WTC11 (cell line): ENCODE results near the gene SYT17.

Experiments
- CTCF ChIP-seq: fragments of 200-600 bp; IDR thresholded peaks from 2 replicates; pipeline ENCODE4 v1.8.0; 2022; ENCODE audit warnings: antibody characterized with exemption
- FOXK1 ChIP-seq: sonication (generic); formaldehyde crosslinking; IDR thresholded peaks from 2 replicates; pipeline ENCODE4 v1.8.0; 2022; ENCODE audit warnings: mild to moderate bottlenecking, moderate library complexity, missing genetic modification reagents
- FOXP1 ChIP-seq: sonication (generic); formaldehyde crosslinking; IDR thresholded peaks from 2 replicates; pipeline ENCODE4 v1.8.0; 2022; ENCODE audit warnings: missing genetic modification reagents, mild to moderate bottlenecking, moderate library complexity, borderline replicate concordance
- GABPB1 ChIP-seq: sonication (generic); formaldehyde crosslinking; IDR thresholded peaks from 2 replicates; pipeline ENCODE4 v1.8.1; 2023; ENCODE audit warnings: mild to moderate bottlenecking, missing genetic modification reagents
- JUN ChIP-seq: sonication (generic); formaldehyde crosslinking; IDR thresholded peaks from 2 replicates; pipeline ENCODE4 v1.8.0; 2023; ENCODE audit warnings: mild to moderate bottlenecking, missing genetic modification reagents
- NFYB ChIP-seq: sonication (generic); formaldehyde crosslinking; conservative IDR thresholded peaks from 2 replicates; pipeline ENCODE4 v1.8.0; 2022; ENCODE audit warnings: low read depth, missing genetic modification reagents
- SP1 ChIP-seq: sonication (generic); formaldehyde crosslinking; conservative IDR thresholded peaks from 2 replicates; pipeline ENCODE4 v1.8.1; 2022; ENCODE audit warnings: missing genetic modification reagents
- USF1 ChIP-seq: sonication (generic); formaldehyde crosslinking; IDR thresholded peaks from 2 replicates; pipeline ENCODE4 v1.8.0; 2022; ENCODE audit warnings: mild to moderate bottlenecking, missing genetic modification reagents
- ZBTB21 ChIP-seq: sonication (generic); formaldehyde crosslinking; IDR thresholded peaks from 2 replicates; pipeline ENCODE4 v1.8.1; 2023; ENCODE audit warnings: mild to moderate bottlenecking, missing genetic modification reagents, borderline replicate concordance
- ZNF263 ChIP-seq: sonication (generic); formaldehyde crosslinking; IDR thresholded peaks from 2 replicates; pipeline ENCODE4 v1.8.1; 2022; ENCODE audit warnings: low read depth, mild to moderate bottlenecking, moderate library complexity, missing genetic modification reagents
- ZNF317 ChIP-seq: sonication (generic); formaldehyde crosslinking; IDR thresholded peaks from 2 replicates; pipeline ENCODE4 v1.8.1; 2023; ENCODE audit warnings: low read depth, mild to moderate bottlenecking, moderate library complexity, missing genetic modification reagents, borderline replicate concordance

- TF ChIP-seq CTCF (no peak), JUN (no peak), ZNF263 (no peak), USF1 (CRISPR knock-in tag) (no peak), ZBTB21 (CRISPR knock-in tag) (no peak), SP1 (no peak), NFYB (CRISPR knock-in tag) (no peak), GABPB1 (CRISPR knock-in tag) (no peak), FOXK1 (CRISPR knock-in tag) (no peak), ZNF317 (no peak), FOXP1 (no peak)
These were observed 51.8 kb downstream of the SYT17 start for GRCh38 chr16:19219836-19220235.
